ENCODE measurements around the gene WDFY2.

WDFY2 gene

GRCh38 chr13:51707461-51707860 lies 123.2 kb downstream of the WDFY2 start:
- no peak for DNase-seq (ENCODE audit: low spot score)

- DNase-seq (ENCODE audit: low spot score): no peak
Measured at GRCh38 chr13:51713807-51714206, 129.5 kb downstream of the WDFY2 start.

- no peak for DNase-seq (ENCODE audit: low spot score)
Measured at GRCh38 chr13:51714663-51715168, 130.5 kb downstream of the WDFY2 start.

GRCh38 chr13:51715613-51716012 lies 131.4 kb downstream of the WDFY2 start:
- no peak for DNase-seq (ENCODE audit: low spot score)

- DNase-seq (ENCODE audit: low spot score): no peak
Measured at GRCh38 chr13:51717786-51718398, 133.6 kb downstream of the WDFY2 start.

- DNase-seq (ENCODE audit: low spot score): no peak
Measured at GRCh38 chr13:51719394-51719793, 135.1 kb downstream of the WDFY2 start.

- DNase-seq (ENCODE audit: low spot score): no peak
Measured at GRCh38 chr13:51721496-51721895, 137.2 kb downstream of the WDFY2 start.

GRCh38 chr13:51723529-51723928 lies 139.3 kb downstream of the WDFY2 start:
- no peak for DNase-seq (ENCODE audit: low spot score)

GRCh38 chr13:51724721-51725120 lies 140.5 kb downstream of the WDFY2 start:
- no peak for DNase-seq (ENCODE audit: low spot score)

- DNase-seq (ENCODE audit: low spot score): no peak
Measured at GRCh38 chr13:51726446-51727193, 142.4 kb downstream of the WDFY2 start.

GRCh38 chr13:51727634-51728274 lies 143.5 kb downstream of the WDFY2 start:
- no peak for DNase-seq (ENCODE audit: low spot score)

GRCh38 chr13:51728275-51728673 lies 144.0 kb downstream of the WDFY2 start:
- no peak for DNase-seq (ENCODE audit: low spot score)

GRCh38 chr13:51728972-51729371 lies 144.7 kb downstream of the WDFY2 start:
- DNase-seq (ENCODE audit: low spot score): no peak

- no peak for DNase-seq (ENCODE audit: low spot score)
Measured at GRCh38 chr13:51729866-51730553, 145.7 kb downstream of the WDFY2 start.

GRCh38 chr13:51730927-51731326 lies 146.7 kb downstream of the WDFY2 start:
- DNase-seq (ENCODE audit: low spot score): no peak

GRCh38 chr13:51731759-51732158 lies 147.5 kb downstream of the WDFY2 start:
- DNase-seq (ENCODE audit: low spot score): peak; percentile 17

GRCh38 chr13:51733374-51734298 lies 149.4 kb downstream of the WDFY2 start:
- DNase-seq (ENCODE audit: low spot score): peak; percentile 21

- no peak for DNase-seq (ENCODE audit: low spot score)
Measured at GRCh38 chr13:51734786-51735185, 150.5 kb downstream of the WDFY2 start.

GRCh38 chr13:51737609-51738008 lies 153.3 kb downstream of the WDFY2 start:
- no peak for DNase-seq (ENCODE audit: low spot score)

- DNase-seq (ENCODE audit: low spot score): no peak
Measured at GRCh38 chr13:51738226-51738905, 154.1 kb downstream of the WDFY2 start.

Data from HuH-7 (cell line).